Effector memory CD4-positive, alpha-beta T cell (primary cell): ENCODE measurements around the gene FAM83D.
A peak's percentile ranks its signal among the peaks of the same experiment; 100 is the strongest.
"Not testable (repeated sequence)": the region's sequence is repeated elsewhere in the genome, so short reads cannot be mapped to it uniquely, and the experiment has no call there.

Source experiments
- DNase-seq, 3 donors: peaks; one replicate each; pipeline ENCODE4 v3.0.0-alpha.2; 2020
- H3K27ac ChIP-seq: 2 replicates; pipeline ENCODE4 v1.7.0; 2013; ENCODE audit warnings: mild to moderate bottlenecking, low read length, moderate library complexity; ENCODE audit not compliant: insufficient read depth, poor library complexity, severe bottlenecking
- H3K27me3 ChIP-seq: replicated peaks from 2 replicates; pipeline ENCODE4 v1.7.0; 2013; ENCODE audit warnings: mild to moderate bottlenecking, low read length; ENCODE audit not compliant: insufficient read depth, control insufficient read depth, poor library complexity, severe bottlenecking
- H3K36me3 ChIP-seq: 2 replicates; pipeline ENCODE4 v1.7.0; 2013; ENCODE audit warnings: mild to moderate bottlenecking, low read length, moderate library complexity; ENCODE audit not compliant: control insufficient read depth, insufficient read depth
- H3K4me1 ChIP-seq: 2 replicates; pipeline ENCODE4 v1.7.0; 2013; ENCODE audit warnings: low read length, mild to moderate bottlenecking; ENCODE audit not compliant: control insufficient read depth, insufficient read depth, poor library complexity, severe bottlenecking
- H3K4me3 ChIP-seq: 2 replicates; pipeline ENCODE4 v1.7.0; 2013; ENCODE audit warnings: low read length, low read depth, mild to moderate bottlenecking; ENCODE audit not compliant: insufficient read depth, poor library complexity, severe bottlenecking
- H3K9me3 ChIP-seq: 2 replicates; pipeline ENCODE4 v1.7.0; 2013; ENCODE audit warnings: mild to moderate bottlenecking, low read length, moderate library complexity; ENCODE audit not compliant: control insufficient read depth

The FAM83D gene

GRCh38 chr20:38947931-38948362 lies 21.7 kb downstream of the FAM83D start:
- Histone ChIP-seq H3K36me3 (no peaks in the 10 kb centered on the region), H3K27ac (no peak overlapping the region)

DNA sequence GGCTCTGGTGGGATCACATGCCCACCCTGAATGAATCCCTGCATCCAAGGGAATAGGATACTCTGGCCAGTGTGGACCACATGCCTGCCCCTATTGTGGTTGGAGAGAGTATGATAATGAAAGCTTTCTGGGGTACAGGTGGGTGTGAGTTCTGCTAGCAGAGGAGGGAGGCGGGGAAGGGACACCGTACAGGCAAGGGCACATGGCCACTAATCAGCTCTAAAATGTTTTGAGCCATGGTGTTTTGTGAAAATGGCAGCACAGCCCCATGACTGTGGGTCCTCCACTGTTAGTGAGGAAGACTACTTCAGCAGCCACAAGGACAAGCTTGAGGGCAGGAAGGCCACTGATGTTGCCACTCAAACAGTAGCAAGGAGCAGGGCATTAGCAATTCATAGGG lies 24.0 kb downstream of the FAM83D start:
- no peaks in the 10 kb centered on the region for H3K36me3 ChIP-seq
- H3K27ac ChIP-seq = no peak overlapping the region

More at GRCh38 chr20:38947931-38948362, 21.7 kb downstream of the FAM83D start:
- H3K9me3 ChIP-seq = no peaks in the 10 kb centered on the region
- H3K27me3 ChIP-seq = no peaks in the 10 kb centered on the region
- H3K4me1 ChIP-seq = no peaks in the 10 kb centered on the region
- H3K4me3 ChIP-seq = no peak overlapping the region
- no peak for DNase-seq

GRCh38 chr20:38951611-38952010 lies 25.4 kb downstream of the FAM83D start:
- H3K36me3 ChIP-seq = no peaks in the 10 kb centered on the region
- H3K9me3 ChIP-seq = no peaks in the 10 kb centered on the region
- no peaks in the 10 kb centered on the region for H3K4me1 ChIP-seq
- no peak overlapping the region for H3K27ac ChIP-seq
- no peaks in the 10 kb centered on the region for H3K27me3 ChIP-seq
- no peak for DNase-seq
- H3K4me3 ChIP-seq = no peak overlapping the region

More for the DNA sequence above, 24.0 kb downstream of the FAM83D start:
- Histone ChIP-seq H3K4me1 (no peaks in the 10 kb centered on the region), H3K27me3 (no peaks in the 10 kb centered on the region), H3K9me3 (no peaks in the 10 kb centered on the region), H3K4me3 (no peak overlapping the region)
- no peak for DNase-seq

DNA sequence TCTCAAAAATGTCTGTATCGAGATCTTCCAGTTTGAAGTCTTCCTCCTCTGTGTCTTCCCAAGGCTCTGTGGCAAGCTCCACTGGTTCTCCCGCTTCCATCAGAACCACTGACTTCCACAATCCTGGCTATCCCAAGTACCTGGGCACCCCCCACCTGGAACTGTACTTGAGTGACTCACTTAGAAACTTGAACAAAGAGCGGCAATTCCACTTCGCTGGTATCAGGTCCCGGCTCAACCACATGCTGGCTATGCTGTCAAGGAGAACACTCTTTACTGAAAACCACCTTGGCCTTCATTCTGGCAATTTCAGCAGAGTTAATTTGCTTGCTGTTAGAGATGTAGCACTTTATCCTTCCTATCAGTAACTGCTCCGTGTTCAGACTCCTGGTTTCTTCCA lies 25.9 kb downstream of the FAM83D start:
- Histone ChIP-seq H3K27ac (no peak overlapping the region), H3K9me3 (no peaks in the 10 kb centered on the region), H3K4me3 (no peak overlapping the region), H3K36me3 (no peaks in the 10 kb centered on the region), H3K4me1 (no peaks in the 10 kb centered on the region), H3K27me3 (no peaks in the 10 kb centered on the region)
- DNase-seq = no peak

DNA sequence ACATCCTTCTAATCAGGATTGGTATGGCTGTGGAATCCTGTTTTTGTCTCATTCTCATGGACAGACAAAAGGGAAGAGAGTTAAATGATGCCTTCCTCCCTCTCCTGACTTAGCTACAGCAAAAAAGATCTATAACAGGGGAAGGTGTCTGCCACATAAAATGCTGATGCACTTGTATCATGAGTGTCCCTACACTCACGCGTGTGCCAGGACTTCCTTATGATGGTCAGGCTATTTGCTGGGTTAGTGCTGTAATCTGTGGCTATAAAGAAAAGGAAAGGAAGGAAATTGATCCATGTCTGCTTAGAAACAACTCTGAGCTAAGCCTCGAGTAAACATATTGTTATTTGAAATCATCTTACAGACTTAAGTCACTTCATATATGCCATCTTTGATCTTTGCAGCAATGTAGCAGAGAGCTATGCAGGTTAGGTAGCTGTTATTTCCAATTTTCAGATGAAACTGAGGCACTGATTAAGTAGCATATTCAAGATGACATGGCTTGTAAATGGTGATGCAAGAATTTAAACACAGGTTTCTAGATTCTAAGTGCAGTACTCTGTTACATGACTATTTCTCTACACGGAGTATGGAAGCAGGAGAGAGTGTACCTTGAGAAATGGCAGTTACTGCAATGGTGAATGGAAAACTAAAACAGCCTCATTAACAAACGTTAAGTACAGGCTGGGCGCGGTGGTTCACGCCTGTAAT lies 27.6 kb downstream of the FAM83D start:
- no peaks in the 10 kb centered on the region for H3K9me3 ChIP-seq
- DNase-seq = no peak

GRCh38 chr20:38957235-38957876 lies 31.1 kb downstream of the FAM83D start:
- no peaks in the 10 kb centered on the region for H3K36me3 ChIP-seq
- no peak for DNase-seq
- H3K27ac ChIP-seq = no peak overlapping the region
- H3K4me3 ChIP-seq = no peak overlapping the region
- H3K4me1 ChIP-seq = peaks cover 6% of the 10 kb centered on the region
- no peaks in the 10 kb centered on the region for H3K27me3 ChIP-seq
- no peaks in the 10 kb centered on the region for H3K9me3 ChIP-seq

More for the DNA sequence above, 27.6 kb downstream of the FAM83D start:
- no peak overlapping the region for H3K27ac ChIP-seq
- H3K27me3 ChIP-seq = no peaks in the 10 kb centered on the region
- H3K4me3 ChIP-seq = no peak overlapping the region
- no peaks in the 10 kb centered on the region for H3K4me1 ChIP-seq
- H3K36me3 ChIP-seq = no peaks in the 10 kb centered on the region

DNA sequence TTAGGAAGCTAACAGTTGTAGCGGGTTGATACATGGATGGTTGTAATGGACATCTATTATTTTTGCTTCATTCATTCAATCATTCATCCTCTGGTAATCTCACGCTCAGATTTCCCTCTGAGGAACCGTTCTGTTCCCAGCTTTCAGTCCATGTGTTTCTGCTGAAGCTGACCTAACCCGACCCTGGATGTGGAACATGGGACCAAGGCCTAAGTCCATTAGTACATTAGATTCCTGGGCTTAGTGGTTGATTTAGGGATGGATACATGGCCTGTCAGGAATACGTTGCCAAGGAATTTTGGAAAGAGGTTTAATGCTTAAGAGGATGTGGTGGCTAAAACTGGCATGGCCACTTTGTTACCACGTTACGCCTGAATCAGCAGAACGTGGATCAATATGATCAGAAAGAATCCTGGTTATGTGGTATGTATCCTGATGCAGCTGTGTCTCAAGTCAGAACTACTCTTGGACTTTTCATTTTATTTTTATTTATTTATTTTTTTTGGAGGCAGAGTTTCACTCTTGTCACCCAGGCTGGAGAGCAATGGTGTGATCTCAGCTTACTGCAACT lies 31.8 kb downstream of the FAM83D start:
- Histone ChIP-seq H3K4me1 (peaks cover 11% of the 10 kb centered on the region), H3K9me3 (no peaks in the 10 kb centered on the region), H3K27me3 (no peaks in the 10 kb centered on the region), H3K4me3 (no peak overlapping the region), H3K27ac (no peak overlapping the region), H3K36me3 (no peaks in the 10 kb centered on the region)
- no peak for DNase-seq

GRCh38 chr20:38960187-38960687 lies 34.0 kb downstream of the FAM83D start:
- not testable (repeated sequence) for H3K4me3 ChIP-seq, H3K36me3 ChIP-seq, H3K27ac ChIP-seq, DNase-seq, H3K27me3 ChIP-seq, H3K9me3 ChIP-seq
- peaks cover 15% of the 10 kb centered on the region for H3K4me1 ChIP-seq

GRCh38 chr20:38961530-38962043 lies 35.4 kb downstream of the FAM83D start:
- H3K4me3 ChIP-seq = peak overlapping the region; percentile 93
- no peaks in the 10 kb centered on the region for H3K36me3 ChIP-seq
- no peak for DNase-seq
- H3K27me3 ChIP-seq = no peaks in the 10 kb centered on the region
- peak overlapping the region; percentile 51 for H3K27ac ChIP-seq
- H3K9me3 ChIP-seq = no peaks in the 10 kb centered on the region
- peaks cover 15% of the 10 kb centered on the region for H3K4me1 ChIP-seq
